Measurements from ENCODE around the gene CRELD1.
"Not testable (repeated sequence)": the region's sequence is repeated elsewhere in the genome, so short reads cannot be mapped to it uniquely, and the experiment has no call there.

Gene CRELD1

DNA sequence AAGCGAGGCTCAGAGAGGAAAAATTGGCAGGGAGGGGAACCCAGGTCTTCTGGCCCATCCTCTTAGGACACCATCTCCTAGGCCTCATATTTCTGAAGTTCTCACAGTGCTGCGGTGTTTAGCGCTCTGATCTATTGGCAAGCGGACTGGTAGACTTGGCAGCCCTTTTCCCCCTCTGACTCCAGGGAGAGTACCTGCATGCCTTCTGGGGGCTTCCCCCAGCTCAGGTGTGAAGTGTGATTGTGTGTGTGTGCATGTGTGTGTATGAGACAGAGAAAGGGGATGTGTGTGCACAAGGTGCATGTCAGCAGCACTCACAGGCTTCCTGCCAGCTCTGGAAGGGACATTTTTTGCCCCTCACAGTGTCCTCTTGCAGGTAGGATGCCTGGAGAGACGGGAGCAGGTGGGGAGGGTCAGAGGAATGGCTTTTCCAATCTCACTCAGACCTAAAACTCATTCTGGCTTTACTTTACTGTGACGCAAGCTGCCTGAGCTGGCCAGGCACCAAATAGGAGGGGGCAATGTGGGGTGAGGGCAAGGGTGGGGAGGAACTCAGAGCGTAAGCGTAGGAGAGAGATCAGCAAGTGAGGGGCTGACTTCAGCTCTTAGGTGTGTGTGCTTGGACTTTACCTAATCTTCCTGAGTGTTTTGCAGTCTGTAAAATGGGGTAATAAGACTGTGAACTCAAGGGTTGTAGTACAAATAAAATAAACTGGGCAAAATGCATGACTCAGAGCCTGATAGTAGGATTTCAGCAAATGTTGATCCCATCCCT is 35.0 kb upstream of the CRELD1 start:
- Histone ChIP-seq H3K9me3 (replicated peaks in 1 of 2; ENCODE audit: control insufficient read depth in 2 of 2, insufficient read depth in 1 of 2, low read depth in 1 of 2, low read length in 2 of 2) (no peaks in the 10 kb centered on the region), H3K14ac (ENCODE audit: low read length) (no peak overlapping the region), H2BK5ac (ENCODE audit: low read length) (no peak overlapping the region), H3K4me3 (ENCODE audit: low read length in 2 of 2) (no peak overlapping the region), H2BK12ac (ENCODE audit: low read length) (no peak overlapping the region), H3K18ac (ENCODE audit: low read length) (no peak overlapping the region), H3K23ac (ENCODE audit: low read depth, low read length, poor library complexity) (no peak overlapping the region), H4K91ac (ENCODE audit: low read depth, low read length, poor library complexity) (no peak overlapping the region), H3K79me1 (ENCODE audit: low read depth, low read length) (no peaks in the 10 kb centered on the region), H2BK15ac (ENCODE audit: low read length) (no peak overlapping the region), H3K27ac (replicated peaks; ENCODE audit: low read length) (no peak overlapping the region), H2AFZ (ENCODE audit: low read length) (no peak overlapping the region), H4K8ac (ENCODE audit: low read depth, low read length) (no peak overlapping the region), H3K4ac (ENCODE audit: low read length) (no peak overlapping the region), H3K36me3 (replicated peaks in 1 of 2; ENCODE audit: control insufficient read depth in 2 of 2, insufficient read depth in 2 of 2, low read length in 2 of 2) (peaks cover 2 to 18% of the 10 kb centered on the region in 2 donors), H2AK5ac (ENCODE audit: low read depth, low read length) (no peak overlapping the region), H3K4me2 (ENCODE audit: insufficient read depth, low read length, poor library complexity, severe bottlenecking) (no peak overlapping the region), H2BK120ac (ENCODE audit: low read depth, low read length) (no peak overlapping the region), H3K4me1 (ENCODE audit: control insufficient read depth in 2 of 2, insufficient read depth in 1 of 2, low read depth in 1 of 2, low read length in 2 of 2) (peaks cover 3 to 4% of the 10 kb centered on the region in 2 donors), H3K9ac (ENCODE audit: low read depth, low read length, poor library complexity) (no peak overlapping the region), H3K27me3 (ENCODE audit: control insufficient read depth in 3 of 3, insufficient read depth in 3 of 3, low read depth in 1 of 3, low read length in 3 of 3) (no peaks in the 10 kb centered on the region)
- no CpG with 5 or more reads among the region's 8 CpGs for WGBS, 2 donors (ENCODE audit: extremely low coverage in 2 of 2, insufficient read length in 2 of 2, insufficient replicate concordance in 1 of 2)
- no peak for DNase-seq (ENCODE audit: low spot score)

DNA sequence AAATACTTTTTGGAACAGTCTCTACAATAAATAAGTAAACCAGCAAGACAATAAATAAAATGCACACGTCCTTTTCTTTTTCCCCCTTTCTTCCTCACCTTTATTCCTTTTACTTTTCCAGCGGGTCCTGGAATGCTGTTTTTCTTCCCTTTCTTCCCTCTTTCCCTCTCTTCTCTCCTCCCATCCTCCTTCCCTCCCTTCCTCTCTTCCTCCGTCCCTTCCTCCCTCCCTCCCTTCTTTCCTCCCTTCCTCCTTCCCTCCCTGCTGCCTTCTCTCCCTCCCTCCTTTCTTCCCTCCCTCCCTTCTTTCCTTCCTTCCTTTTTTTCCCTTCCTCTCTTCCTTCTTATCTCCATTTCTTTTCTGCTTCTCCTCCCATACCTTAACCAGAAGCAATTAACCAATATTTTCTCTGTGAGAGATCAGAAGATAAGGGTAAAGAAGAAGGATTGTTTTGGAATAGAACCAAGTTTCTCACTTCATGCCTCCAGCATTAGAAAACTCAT is 34.3 kb upstream of the CRELD1 start:
- Histone ChIP-seq H4K8ac (ENCODE audit: low read depth, low read length) (no peak overlapping the region), H2AK5ac (ENCODE audit: low read depth, low read length) (no peak overlapping the region), H3K18ac (ENCODE audit: low read length) (no peak overlapping the region), H3K4me2 (ENCODE audit: insufficient read depth, low read length, poor library complexity, severe bottlenecking) (no peak overlapping the region), H2BK120ac (ENCODE audit: low read depth, low read length) (no peak overlapping the region), H3K4me1 (ENCODE audit: control insufficient read depth in 2 of 2, insufficient read depth in 1 of 2, low read depth in 1 of 2, low read length in 2 of 2) (peaks cover 3 to 4% of the 10 kb centered on the region in 2 donors), H2BK5ac (ENCODE audit: low read length) (no peak overlapping the region), H3K9me3 (replicated peaks in 1 of 2; ENCODE audit: control insufficient read depth in 2 of 2, insufficient read depth in 1 of 2, low read depth in 1 of 2, low read length in 2 of 2) (no peaks in the 10 kb centered on the region), H2BK15ac (ENCODE audit: low read length) (no peak overlapping the region), H4K91ac (ENCODE audit: low read depth, low read length, poor library complexity) (no peak overlapping the region), H3K79me1 (ENCODE audit: low read depth, low read length) (no peaks in the 10 kb centered on the region), H3K4ac (ENCODE audit: low read length) (no peak overlapping the region), H3K23ac (ENCODE audit: low read depth, low read length, poor library complexity) (no peak overlapping the region), H3K36me3 (replicated peaks in 1 of 2; ENCODE audit: control insufficient read depth in 2 of 2, insufficient read depth in 2 of 2, low read length in 2 of 2) (peaks cover 0 to 12% of the 10 kb centered on the region in 2 donors), H3K14ac (ENCODE audit: low read length) (no peak overlapping the region), H3K27me3 (ENCODE audit: control insufficient read depth in 3 of 3, insufficient read depth in 3 of 3, low read depth in 1 of 3, low read length in 3 of 3) (no peaks in the 10 kb centered on the region), H3K4me3 (ENCODE audit: low read length in 2 of 2) (no peak overlapping the region), H3K27ac (replicated peaks; ENCODE audit: low read length) (no peak overlapping the region), H3K9ac (ENCODE audit: low read depth, low read length, poor library complexity) (no peak overlapping the region), H2BK12ac (ENCODE audit: low read length) (no peak overlapping the region), H2AFZ (ENCODE audit: low read length) (no peak overlapping the region)
- whole genome bisulfite sequencing, 2 donors (ENCODE audit: extremely low coverage in 2 of 2, insufficient read length in 2 of 2, insufficient replicate concordance in 1 of 2), result no CpG with 5 or more reads among the region's 3 CpGs
- no peak for DNase-seq (ENCODE audit: low spot score)

DNA sequence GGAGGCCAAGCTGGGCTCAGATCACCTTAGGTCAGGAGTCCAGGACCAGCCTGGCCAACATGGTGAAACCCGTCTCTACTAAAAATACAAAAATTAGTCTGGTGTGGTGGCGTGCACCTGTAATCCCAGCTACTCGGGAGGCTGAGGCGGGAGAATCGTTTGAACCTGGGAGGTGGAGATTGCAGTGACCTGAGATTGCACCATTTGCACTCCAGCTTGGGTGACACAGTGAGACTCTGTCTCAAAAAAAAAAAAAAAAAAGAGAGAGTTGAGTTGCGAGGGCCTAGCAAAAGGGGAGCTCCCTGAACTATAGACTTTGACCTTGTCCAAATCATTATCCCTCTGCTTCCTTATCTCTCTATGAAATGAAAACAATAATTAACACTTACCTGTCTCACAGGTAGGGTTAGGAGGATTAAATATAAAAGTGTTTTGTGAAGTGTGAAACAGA is 32.6 kb upstream of the CRELD1 start:
- not testable (repeated sequence) for H3K14ac ChIP-seq (ENCODE audit: low read length); H3K9me3 ChIP-seq (replicated peaks in 1 of 2; ENCODE audit: control insufficient read depth in 2 of 2, insufficient read depth in 1 of 2, low read depth in 1 of 2, low read length in 2 of 2); H3K18ac ChIP-seq (ENCODE audit: low read length); H3K27me3 ChIP-seq (ENCODE audit: control insufficient read depth in 3 of 3, insufficient read depth in 3 of 3, low read depth in 1 of 3, low read length in 3 of 3); H4K8ac ChIP-seq (ENCODE audit: low read depth, low read length); H4K91ac ChIP-seq (ENCODE audit: low read depth, low read length, poor library complexity); H3K4me2 ChIP-seq (ENCODE audit: insufficient read depth, low read length, poor library complexity, severe bottlenecking); H3K79me1 ChIP-seq (ENCODE audit: low read depth, low read length); H3K4me1 ChIP-seq (ENCODE audit: control insufficient read depth in 2 of 2, insufficient read depth in 1 of 2, low read depth in 1 of 2, low read length in 2 of 2); H2BK5ac ChIP-seq (ENCODE audit: low read length); H3K4me3 ChIP-seq (ENCODE audit: low read length in 2 of 2); H3K4ac ChIP-seq (ENCODE audit: low read length); H3K23ac ChIP-seq (ENCODE audit: low read depth, low read length, poor library complexity); H3K36me3 ChIP-seq (replicated peaks in 1 of 2; ENCODE audit: control insufficient read depth in 2 of 2, insufficient read depth in 2 of 2, low read length in 2 of 2); H2AFZ ChIP-seq (ENCODE audit: low read length); H2BK120ac ChIP-seq (ENCODE audit: low read depth, low read length); H2AK5ac ChIP-seq (ENCODE audit: low read depth, low read length); H3K9ac ChIP-seq (ENCODE audit: low read depth, low read length, poor library complexity); DNase-seq (ENCODE audit: low spot score); H2BK15ac ChIP-seq (ENCODE audit: low read length); H2BK12ac ChIP-seq (ENCODE audit: low read length); H3K27ac ChIP-seq (replicated peaks; ENCODE audit: low read length)
- WGBS, 2 donors (ENCODE audit: extremely low coverage in 2 of 2, insufficient read length in 2 of 2, insufficient replicate concordance in 1 of 2), result no CpG with 5 or more reads among the region's 6 CpGs

DNA sequence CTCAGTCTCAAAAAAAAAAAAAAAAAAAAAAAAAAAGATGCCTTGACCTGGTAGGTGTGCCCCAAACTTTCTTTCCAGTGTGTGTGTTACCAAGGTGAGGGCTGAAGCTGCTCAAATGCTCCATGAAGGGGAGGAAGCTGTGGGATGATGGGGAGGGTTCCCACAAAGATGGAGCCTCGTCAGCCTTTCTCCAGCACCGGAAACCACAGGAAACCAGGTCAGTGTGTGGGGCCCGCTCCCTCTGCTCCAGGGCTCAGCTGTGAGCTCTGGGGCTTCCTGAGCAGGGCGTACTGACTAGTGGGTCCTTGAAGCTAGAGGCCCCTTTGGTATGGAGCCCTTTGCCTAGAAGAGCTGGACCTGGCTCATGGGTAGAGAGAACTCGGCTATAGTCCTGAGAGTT is 31.7 kb upstream of the CRELD1 start:
- Histone ChIP-seq H3K4me1 (ENCODE audit: control insufficient read depth in 2 of 2, insufficient read depth in 1 of 2, low read depth in 1 of 2, low read length in 2 of 2) (peaks cover 3 to 4% of the 10 kb centered on the region in 2 donors), H3K27ac (replicated peaks; ENCODE audit: low read length) (no peak overlapping the region), H3K14ac (ENCODE audit: low read length) (no peak overlapping the region), H3K4me2 (ENCODE audit: insufficient read depth, low read length, poor library complexity, severe bottlenecking) (no peak overlapping the region), H3K36me3 (replicated peaks in 1 of 2; ENCODE audit: control insufficient read depth in 2 of 2, insufficient read depth in 2 of 2, low read length in 2 of 2) (no peaks in the 10 kb centered on the region), H2BK120ac (ENCODE audit: low read depth, low read length) (no peak overlapping the region), H3K18ac (ENCODE audit: low read length) (no peak overlapping the region), H3K9me3 (replicated peaks in 1 of 2; ENCODE audit: control insufficient read depth in 2 of 2, insufficient read depth in 1 of 2, low read depth in 1 of 2, low read length in 2 of 2) (no peaks in the 10 kb centered on the region), H3K79me1 (ENCODE audit: low read depth, low read length) (no peaks in the 10 kb centered on the region), H2AK5ac (ENCODE audit: low read depth, low read length) (no peak overlapping the region), H4K91ac (ENCODE audit: low read depth, low read length, poor library complexity) (no peak overlapping the region), H3K23ac (ENCODE audit: low read depth, low read length, poor library complexity) (no peak overlapping the region), H3K9ac (ENCODE audit: low read depth, low read length, poor library complexity) (no peak overlapping the region), H2BK12ac (ENCODE audit: low read length) (no peak overlapping the region), H2BK15ac (ENCODE audit: low read length) (no peak overlapping the region), H4K8ac (ENCODE audit: low read depth, low read length) (no peak overlapping the region), H2BK5ac (ENCODE audit: low read length) (no peak overlapping the region), H2AFZ (ENCODE audit: low read length) (no peak overlapping the region), H3K27me3 (ENCODE audit: control insufficient read depth in 3 of 3, insufficient read depth in 3 of 3, low read depth in 1 of 3, low read length in 3 of 3) (no peaks in the 10 kb centered on the region), H3K4me3 (ENCODE audit: low read length in 2 of 2) (no peak overlapping the region), H3K4ac (ENCODE audit: low read length) (no peak overlapping the region)
- no peak for DNase-seq (ENCODE audit: low spot score)
- WGBS, 2 donors (ENCODE audit: extremely low coverage in 2 of 2, insufficient read length in 2 of 2, insufficient replicate concordance in 1 of 2), result no CpG with 5 or more reads among the region's 5 CpGs

All from neuronal stem cell (in vitro differentiated cells).